Upper lobe of left lung (tissue), 6 donors: ENCODE results near the gene JAKMIP2. TPM values are rescaled to one million over a fixed set of nuclear protein-coding genes. Genes with fewer than 3 reads are reported as not detected.

Experiments
- ATAC-seq, 2 donors: fragments of 200-7000 bp; cut with Tn5 transposase; one replicate each; pipeline ENCODE4 v1.9.1; 2022; ENCODE audit warnings: mild to moderate bottlenecking in 2 of 2, moderate library complexity in 2 of 2; ENCODE audit not compliant: low FRiP score in 2 of 2
- DNase-seq, 2 donors: peaks; one replicate each; pipeline ENCODE4 v3.0.0-alpha.2; 2019 to 2020
- H3K27ac ChIP-seq, 4 donors: fragments of 200-600 bp; sonication (generic); one replicate each; pipeline ENCODE4 v1.5.1; 2016 to 2019
- H3K27me3 ChIP-seq, 4 donors: fragments of 200-600 bp; sonication (generic); one replicate each; pipeline ENCODE4 v1.5.1; 2017 to 2019
- H3K36me3 ChIP-seq, 4 donors: fragments of 200-600 bp; sonication (generic); one replicate each; pipeline ENCODE4 v1.5.1; 2016 to 2019
- H3K4me1 ChIP-seq, 4 donors: fragments of 200-600 bp; sonication (generic); one replicate each; pipeline ENCODE4 v1.5.1; 2018 to 2019
- H3K4me3 ChIP-seq, 4 donors: fragments of 200-600 bp; sonication (generic); one replicate each; pipeline ENCODE4 v1.5.1; 2017 to 2019; ENCODE audit warnings: mild to moderate bottlenecking in 2 of 4, moderate library complexity in 1 of 4
- H3K9me3 ChIP-seq, 4 donors: fragments of 200-600 bp; sonication (generic); one replicate each; pipeline ENCODE4 v1.5.1; 2018 to 2019
- CTCF ChIP-seq, 6 experiments: fragments of 450-650 bp in 4 of 6; fragments of 200-600 bp in 2 of 6; sonication (generic) in 2 of 6; IDR thresholded peaks; one replicate each; pipeline ENCODE4 v1.5.1; 2016 to 2019; ENCODE audit warnings: antibody characterized with exemption in 6 of 6
- EP300 ChIP-seq, 4 donors: sonication (generic); formaldehyde crosslinking; IDR thresholded peaks; one replicate each; pipeline ENCODE4 v1.5.1; 2017; ENCODE audit warnings: antibody characterized with exemption in 4 of 4, control low read depth in 2 of 4
- POLR2A ChIP-seq, 4 donors: fragments of 450-650 bp; IDR thresholded peaks; one replicate each; pipeline ENCODE4 v1.5.1; 2016 to 2017; ENCODE audit warnings: antibody characterized with exemption in 4 of 4, mild to moderate bottlenecking in 2 of 4
- POLR2AphosphoS5 ChIP-seq, 2 donors: sonication (generic); formaldehyde crosslinking; IDR thresholded peaks; one replicate each; pipeline ENCODE4 v1.5.1; 2017; ENCODE audit warnings: antibody characterized with exemption in 2 of 2
- WGBS, 2 donors: methylation state at CpG; one replicate each; pipeline ENCODE4 v1.1.5; 2017 to 2018; 5-methylcytosine and 5-hydroxymethylcytosine counted together
- total RNA-seq, 6 donors: library from RNA; depleted of rRNA in 4 of 6; stranded (reverse); fragments of >200 nt in 4 of 6; gene quantifications; one replicate each; pipeline versions ENCODE4 v1.1.0 to v1.2.1, GENCODE V29; 2016 to 2021
- donor health status: DM: no; HTN: no; CAD: no; lungs with moderate emphysema.
- donor health status: DM: no; HTN: yes; CAD: no; lungs with severe emphysema.

JAKMIP2 gene
- total RNA-seq, 6 donors from 2014 or later: 0.91 to 8.4 (median 6.0) TPM

GRCh38 chr5:147658293-147658932 lies 124.1 kb downstream of the JAKMIP2 start:
- Histone ChIP-seq H3K36me3 (no peaks in the 10 kb centered on the region), H3K4me3 (no peak overlapping the region), H3K27ac (no peak overlapping the region), H3K27me3 (no peaks in the 10 kb centered on the region), H3K9me3 (peaks cover 0 to 5% (median 0%) of the 10 kb centered on the region in 4 donors), H3K4me1 (no peaks in the 10 kb centered on the region)
- DNase-seq: no peak
- ATAC-seq: no peak
- TF ChIP-seq CTCF (IDR thresholded peaks at IDR 0.05) (no peak), POLR2AphosphoS5 (IDR thresholded peaks at IDR 0.05) (no peak), EP300 (IDR thresholded peaks at IDR 0.05) (no peak), POLR2A (IDR thresholded peaks at IDR 0.05) (no peak)
- 78 to 79% methylated on average over 8 of the region's 8 CpGs for WGBS, 2 donors

GRCh38 chr5:147648597-147648996 lies 133.9 kb downstream of the JAKMIP2 start:
- H3K4me3 ChIP-seq: no peak overlapping the region
- no peak for ATAC-seq
- no peak for DNase-seq
- H3K27me3 ChIP-seq: no peaks in the 10 kb centered on the region
- H3K4me1 ChIP-seq: no peaks in the 10 kb centered on the region
- no peak overlapping the region for H3K27ac ChIP-seq
- H3K9me3 ChIP-seq: no peaks in the 10 kb centered on the region
- H3K36me3 ChIP-seq: no peaks in the 10 kb centered on the region
- WGBS, 2 donors: 54 to 78% methylated on average over 1 of the region's 1 CpG
- no peak for TF ChIP-seq POLR2A (IDR thresholded peaks at IDR 0.05)

GRCh38 chr5:147645197-147645596 lies 137.3 kb downstream of the JAKMIP2 start:
- DNase-seq: no peak
- Histone ChIP-seq H3K27ac (no peak overlapping the region), H3K4me1 (no peaks in the 10 kb centered on the region), H3K27me3 (no peaks in the 10 kb centered on the region), H3K36me3 (no peaks in the 10 kb centered on the region), H3K9me3 (no peaks in the 10 kb centered on the region), H3K4me3 (no peak overlapping the region)
- ATAC-seq: no peak
- WGBS, 2 donors: 76 to 86% methylated on average over 11 of the region's 11 CpGs
- TF ChIP-seq EP300 (IDR thresholded peaks at IDR 0.05): no peak
- no peak for TF ChIP-seq CTCF (IDR thresholded peaks at IDR 0.05)
- no peak for TF ChIP-seq POLR2A (IDR thresholded peaks at IDR 0.05)
- TF ChIP-seq POLR2AphosphoS5 (IDR thresholded peaks at IDR 0.05): no peak

GRCh38 chr5:147644460-147644859 lies 138.1 kb downstream of the JAKMIP2 start:
- Histone ChIP-seq H3K27ac (no peak overlapping the region), H3K4me1 (no peaks in the 10 kb centered on the region), H3K36me3 (no peaks in the 10 kb centered on the region), H3K4me3 (no peak overlapping the region), H3K9me3 (no peaks in the 10 kb centered on the region), H3K27me3 (no peaks in the 10 kb centered on the region)
- 84 to 95% methylated on average over 1 of the region's 1 CpG for WGBS, 2 donors
- ATAC-seq: no peak
- no peak for TF ChIP-seq CTCF (IDR thresholded peaks at IDR 0.05)
- no peak for TF ChIP-seq POLR2AphosphoS5 (IDR thresholded peaks at IDR 0.05)
- no peak for TF ChIP-seq POLR2A (IDR thresholded peaks at IDR 0.05)
- no peak for TF ChIP-seq EP300 (IDR thresholded peaks at IDR 0.05)
- no peak for DNase-seq

GRCh38 chr5:147643142-147643541 lies 139.4 kb downstream of the JAKMIP2 start:
- H3K27ac ChIP-seq: no peak overlapping the region
- no peaks in the 10 kb centered on the region for H3K4me1 ChIP-seq
- DNase-seq (no peak), ATAC-seq (no peak)
- H3K4me3 ChIP-seq: no peak overlapping the region
- H3K9me3 ChIP-seq: no peaks in the 10 kb centered on the region
- TF ChIP-seq EP300 (IDR thresholded peaks at IDR 0.05) (no peak), POLR2A (IDR thresholded peaks at IDR 0.05) (no peak), POLR2AphosphoS5 (IDR thresholded peaks at IDR 0.05) (no peak), CTCF (IDR thresholded peaks at IDR 0.05) (no peak)
- WGBS, 2 donors: 52 to 71% methylated on average over 1 of the region's 1 CpG
- no peaks in the 10 kb centered on the region for H3K27me3 ChIP-seq
- no peaks in the 10 kb centered on the region for H3K36me3 ChIP-seq
